HL-60/S4 (cell line): ENCODE data around the gene NHLRC2.
"Not testable (repeated sequence)": the region's sequence is repeated elsewhere in the genome, so short reads cannot be mapped to it uniquely, and the experiment has no call there.

ENCODE experiments used
- in situ Hi-C: fragments of 300-500 bp; cut with MboI; formaldehyde crosslinking; loops from 2 replicates; pipeline ENCODE4 v1.14.3; 2022; ENCODE audit warnings: low sequenced_read_pairs

Gene NHLRC2

DNA sequence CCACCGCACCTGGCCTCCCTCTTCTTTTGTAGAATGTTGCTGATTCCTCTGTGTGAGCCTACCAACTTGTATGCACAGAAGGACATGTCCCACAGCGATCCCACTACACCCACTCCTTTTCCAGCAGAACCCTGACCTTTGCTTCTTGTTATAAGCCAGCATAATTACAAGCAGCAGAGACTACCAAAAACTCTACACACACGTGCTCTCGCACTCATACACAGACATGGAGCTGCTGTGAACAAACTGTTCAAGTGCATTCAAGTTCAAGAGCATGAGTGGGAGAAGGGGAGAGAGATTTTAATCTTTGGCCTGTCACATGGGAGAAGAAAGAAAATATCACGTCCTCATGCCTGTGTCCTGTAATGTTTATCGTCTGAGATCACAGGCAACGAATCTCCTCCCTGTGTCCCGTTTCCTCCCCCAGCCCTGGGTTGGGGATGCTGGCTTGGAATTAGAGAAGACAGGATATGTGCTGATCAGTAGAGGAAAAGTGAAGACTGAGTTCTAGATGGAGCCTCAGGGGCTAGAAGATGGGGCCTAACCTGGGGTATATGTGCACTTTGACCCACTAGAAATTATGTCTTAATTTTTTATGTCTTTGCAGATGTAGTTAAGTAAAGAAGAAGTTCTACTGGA, 79.6 kb downstream of the NHLRC2 start:
- in situ Hi-C loops: no loop called here

DNA sequence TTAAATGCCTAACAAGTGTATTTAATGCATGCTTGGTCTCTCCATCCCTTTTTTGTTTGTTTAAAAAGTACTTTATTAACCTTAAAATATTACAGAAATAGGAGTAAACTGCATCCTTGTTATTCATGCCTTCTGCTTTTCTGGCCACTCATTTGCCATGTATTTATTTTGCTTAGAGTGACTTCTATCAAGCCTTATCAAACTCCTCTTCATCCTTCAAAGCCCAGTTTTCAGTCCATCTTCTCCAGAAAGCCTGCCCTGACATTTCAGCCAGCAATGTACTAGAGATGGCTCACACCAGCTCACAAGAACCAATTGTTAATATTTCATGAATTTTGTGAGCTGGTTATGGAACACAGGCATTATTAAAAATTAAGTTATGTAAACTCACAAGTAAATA, 82.8 kb downstream of the NHLRC2 start:
- in situ Hi-C loops: no loop called here

DNA sequence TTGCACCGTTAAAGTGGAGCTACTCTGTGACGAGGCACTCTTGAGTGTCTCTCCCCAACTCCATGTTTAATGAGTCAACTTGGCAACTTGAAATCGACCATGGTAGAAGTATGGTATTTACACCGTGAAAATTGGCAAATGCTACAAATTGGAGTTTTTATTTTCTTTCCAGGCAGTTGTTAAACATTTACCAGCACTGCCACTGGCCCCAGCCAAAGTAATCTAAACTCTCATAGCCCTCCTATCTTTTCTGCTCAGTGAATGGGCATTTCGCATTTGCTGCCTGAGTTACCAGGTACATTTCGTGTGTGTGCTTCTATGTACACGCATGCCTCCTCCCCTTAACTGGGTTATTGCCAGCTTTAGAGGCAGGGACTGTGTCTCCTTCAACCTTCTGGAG, 83.3 kb downstream of the NHLRC2 start:
- in situ Hi-C loops: no loop called here

DNA sequence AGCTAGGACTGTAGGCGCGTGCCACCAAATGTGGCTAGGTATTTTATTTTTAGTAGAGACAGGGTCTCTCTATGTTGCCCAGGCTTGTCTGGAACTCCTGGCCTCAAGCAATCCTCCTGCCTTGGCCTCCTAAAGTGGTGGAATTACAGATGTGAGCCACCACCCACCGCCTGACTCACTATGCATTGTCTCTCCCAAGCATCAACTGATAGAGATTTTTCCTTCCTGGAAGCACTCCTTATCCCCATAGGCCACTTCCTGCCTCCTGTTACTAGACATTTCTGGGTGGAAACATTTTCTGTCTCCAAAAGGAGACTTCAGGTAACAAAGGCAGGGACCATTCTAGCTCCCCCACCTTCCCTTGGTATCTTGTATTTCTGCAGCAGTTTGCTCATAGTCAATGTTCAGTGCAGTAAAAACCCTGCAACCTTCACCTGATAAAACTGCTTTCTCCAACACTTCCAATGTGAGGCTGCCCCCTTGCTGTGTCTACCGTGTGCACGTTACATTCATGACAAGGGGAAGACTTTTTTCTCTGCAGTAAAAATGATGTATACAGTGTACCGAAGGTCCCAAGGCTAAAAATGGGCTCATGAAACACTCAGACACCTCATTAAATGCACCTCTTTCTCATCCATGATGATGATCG, 84.9 kb downstream of the NHLRC2 start:
- in situ Hi-C loops: no loop called here

DNA sequence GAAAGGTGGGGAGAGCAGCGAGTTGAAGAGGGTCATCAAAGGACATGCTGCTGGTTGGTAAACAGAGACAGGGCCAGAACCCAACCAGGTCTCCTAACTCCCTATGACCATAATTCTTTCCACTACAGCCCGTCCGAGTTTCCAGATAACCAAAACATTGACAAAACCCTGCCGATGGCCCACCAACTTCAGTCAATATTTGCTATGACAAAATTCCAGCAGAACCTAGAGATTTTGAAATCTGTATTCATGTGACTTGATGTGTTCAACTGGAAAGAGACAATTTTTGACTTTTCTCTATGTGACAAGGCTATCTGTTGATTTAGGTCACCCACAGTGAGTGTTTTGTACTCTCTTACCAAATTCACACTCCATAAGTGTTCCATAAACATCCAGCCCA, 86.7 kb downstream of the NHLRC2 start:
- in situ Hi-C loops: no loop called here

DNA sequence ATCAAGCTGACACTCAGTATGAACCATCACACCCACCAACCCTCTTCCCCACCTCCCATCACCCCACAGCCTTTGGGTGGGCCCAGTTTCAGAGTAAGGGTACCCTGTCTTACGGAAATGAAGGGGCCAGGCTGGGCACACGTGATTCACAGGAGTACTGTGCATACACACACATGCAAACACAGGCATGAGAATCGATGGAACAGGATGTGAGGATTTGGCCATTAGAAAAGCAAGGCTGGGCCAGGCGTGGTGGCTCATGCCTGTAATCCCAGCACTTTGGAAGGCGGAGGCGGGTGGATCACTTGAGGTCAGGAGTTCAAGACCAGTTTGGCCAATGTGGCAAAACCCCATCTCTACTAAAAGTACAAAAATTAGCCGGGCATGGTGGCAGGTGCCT, 88.7 kb downstream of the NHLRC2 start:
- in situ Hi-C loops: not testable (repeated sequence)

DNA sequence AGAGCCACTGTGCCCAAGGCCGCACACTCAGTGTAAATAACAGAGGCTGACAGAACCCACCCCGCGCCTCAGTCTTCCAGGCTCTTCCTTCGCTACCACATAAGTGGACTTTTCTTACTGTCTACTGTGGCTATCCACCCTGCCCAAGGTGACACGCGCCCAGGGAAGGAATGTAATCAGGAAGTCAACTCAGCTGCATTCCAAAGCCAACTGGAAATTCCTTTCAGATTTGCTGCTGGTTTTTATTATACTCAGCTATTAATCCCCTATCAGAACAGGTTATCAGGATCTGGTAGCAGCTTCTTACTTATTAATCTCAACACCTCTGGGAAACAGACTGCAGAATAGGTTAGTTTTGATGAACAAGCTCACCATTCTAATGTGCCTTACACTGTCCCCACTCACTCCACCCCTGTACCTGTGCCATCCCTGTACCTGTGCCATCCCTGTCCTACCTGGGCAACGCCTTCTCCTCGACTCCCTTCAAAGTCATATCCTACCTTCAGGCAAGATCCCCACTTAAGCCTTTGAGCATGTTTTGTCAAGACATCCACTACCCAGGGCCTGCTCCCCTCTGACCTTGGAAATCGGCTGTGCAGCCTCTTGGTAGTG, 90.7 kb downstream of the NHLRC2 start:
- in situ Hi-C loops: no loop called here

DNA sequence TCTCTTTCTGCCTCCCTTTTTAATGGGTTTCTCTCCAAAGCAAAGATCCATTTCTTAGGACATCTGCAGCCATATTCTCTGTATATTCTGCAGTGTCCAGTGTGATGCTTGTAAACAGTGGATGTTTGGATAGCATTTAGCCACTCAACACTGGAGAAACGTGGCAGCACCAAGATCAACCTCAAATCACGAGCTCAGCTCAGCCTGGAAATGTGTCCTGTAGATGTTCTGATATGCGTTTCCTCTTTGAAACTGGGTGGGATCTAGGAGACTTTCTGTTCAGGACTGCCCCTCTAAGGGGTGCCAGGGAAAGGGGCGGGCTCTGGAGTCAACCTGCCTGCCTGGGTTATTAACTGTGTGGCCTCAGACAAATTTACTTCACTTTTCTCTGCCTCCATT, 91.2 kb downstream of the NHLRC2 start:
- in situ Hi-C loops: no loop called here

DNA sequence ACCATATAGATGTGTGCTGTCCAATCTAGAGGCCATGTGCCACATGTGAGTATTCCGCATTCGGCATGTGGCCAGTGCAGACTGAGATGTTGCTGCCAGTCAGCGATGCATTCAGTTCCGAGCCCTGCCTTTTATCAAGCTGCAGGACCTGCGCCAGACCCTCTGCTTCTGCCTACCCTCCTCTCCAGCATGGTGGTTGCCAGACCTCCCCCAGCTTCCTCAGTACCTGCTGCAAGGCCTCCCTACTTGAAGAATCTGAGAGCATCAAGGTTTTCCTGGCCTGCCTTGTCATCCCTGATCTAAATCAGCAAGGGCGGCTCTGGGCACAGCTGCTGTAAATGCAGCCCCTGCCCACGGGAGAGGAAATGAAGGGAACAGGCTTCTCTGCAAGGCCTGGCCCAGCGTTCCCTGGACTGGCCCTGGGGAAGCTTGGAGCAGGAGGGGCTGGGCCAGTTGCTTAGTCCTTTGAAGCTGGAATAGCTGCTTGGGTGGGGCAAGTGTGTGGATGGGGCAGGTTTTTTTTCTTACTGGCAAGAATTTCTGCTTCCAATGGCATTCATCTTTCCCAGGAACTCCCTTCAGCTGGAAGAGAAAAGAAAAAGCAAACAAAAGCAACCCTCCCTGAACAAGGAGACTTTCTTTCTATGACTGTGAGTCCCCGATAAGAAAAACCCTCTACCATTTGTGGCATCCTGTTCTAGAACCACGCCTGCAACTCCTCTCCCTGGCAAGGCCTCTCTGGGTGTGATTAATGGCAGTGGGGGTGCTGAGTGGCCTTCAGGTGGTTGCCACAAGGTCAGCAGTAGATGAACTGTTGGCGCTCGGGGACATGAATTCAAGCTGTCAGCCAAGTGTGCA, 93.0 kb downstream of the NHLRC2 start:
- in situ Hi-C loops: no loop called here

DNA sequence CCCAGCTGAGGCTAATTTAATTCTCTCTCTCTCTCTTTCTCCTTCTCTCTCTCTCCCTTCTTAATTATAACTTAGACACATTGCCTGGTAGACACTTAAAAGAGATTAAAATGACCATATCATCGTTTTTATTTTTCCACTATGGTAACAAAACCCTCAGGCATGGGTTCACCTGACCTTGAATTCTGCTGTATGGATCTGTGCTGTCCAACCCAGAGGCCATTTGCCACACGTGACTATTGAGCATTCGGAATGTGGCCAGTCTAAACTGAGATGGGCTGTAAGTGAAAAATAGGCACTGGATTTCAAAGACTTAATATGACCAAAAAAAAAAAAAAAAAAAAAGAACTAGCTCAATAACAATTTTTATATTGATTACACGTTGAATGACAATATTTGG, 93.6 kb downstream of the NHLRC2 start:
- in situ Hi-C loops: no loop called here

DNA sequence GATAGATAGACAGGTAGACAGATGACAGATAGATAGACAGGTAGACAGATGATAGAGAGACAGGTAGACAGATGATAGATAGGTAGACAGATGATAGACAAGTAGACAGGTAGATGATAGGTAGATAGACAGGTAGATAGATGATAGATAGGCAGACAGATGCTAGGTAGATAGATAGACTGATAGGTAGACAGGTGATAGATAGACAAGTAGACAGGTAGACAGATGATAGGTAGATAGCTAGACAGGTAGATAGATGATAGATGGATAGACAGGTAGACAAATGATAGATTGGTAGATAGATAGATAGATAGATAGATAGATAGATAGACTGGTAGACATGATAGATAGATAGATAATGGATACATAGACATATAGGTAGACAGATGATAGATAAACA, 95.8 kb downstream of the NHLRC2 start:
- in situ Hi-C loops: no loop called here

DNA sequence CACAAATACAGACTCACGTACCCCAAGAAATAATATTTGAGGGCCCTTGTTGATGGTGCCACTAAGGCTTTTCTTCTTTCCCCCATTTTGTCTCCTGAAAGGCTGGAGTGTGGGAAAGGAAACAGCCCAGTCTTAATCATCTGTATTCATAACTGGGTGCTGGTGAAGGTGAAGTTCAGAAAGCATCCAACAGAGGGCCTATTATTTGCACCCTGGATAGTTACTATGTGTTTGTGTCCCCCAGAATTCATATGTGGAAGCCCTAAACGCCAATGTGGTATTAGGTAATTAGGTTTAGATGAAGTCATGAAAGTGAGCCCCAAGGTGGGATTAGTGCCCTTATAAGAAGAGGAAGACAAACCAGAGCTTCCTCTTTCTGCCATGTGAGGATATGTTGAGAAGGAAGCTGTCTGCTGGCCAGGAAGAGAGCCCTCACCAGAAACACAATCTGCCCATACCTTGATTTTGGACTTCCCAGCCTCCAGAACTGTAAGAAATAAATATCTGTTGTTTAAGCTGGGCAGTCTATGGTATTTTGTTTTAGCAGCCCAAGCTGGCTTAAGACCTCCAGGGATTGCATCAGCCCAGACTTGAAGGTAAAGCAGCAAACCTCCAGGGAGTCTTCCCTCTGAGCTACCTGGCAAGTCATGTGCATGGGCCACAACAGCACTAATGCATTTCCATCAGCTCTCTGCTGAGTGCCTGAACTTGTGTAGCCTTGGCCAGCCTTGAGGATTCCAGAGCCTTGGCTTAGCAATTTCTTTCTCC, 99.2 kb downstream of the NHLRC2 start:
- in situ Hi-C loops: no loop called here

DNA sequence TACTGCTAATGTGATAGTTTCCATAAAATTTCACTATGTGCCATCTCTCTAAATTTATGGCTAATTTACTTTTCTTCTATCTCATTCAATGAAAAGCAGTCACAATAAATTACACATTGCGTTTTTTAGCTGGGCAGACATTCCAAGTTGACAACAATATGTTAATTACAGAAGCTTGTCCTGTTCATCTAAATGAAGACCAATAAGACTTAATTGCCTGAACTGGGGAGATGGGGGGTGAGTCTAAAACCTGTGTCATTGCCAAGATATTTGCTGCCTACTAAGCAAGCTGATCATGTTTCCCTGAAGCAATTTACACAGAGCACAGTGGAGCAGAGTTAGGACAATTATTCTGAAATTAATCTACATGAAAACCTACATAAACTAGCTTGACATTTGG, 99.9 kb downstream of the NHLRC2 start:
- in situ Hi-C loops: no loop called here

DNA sequence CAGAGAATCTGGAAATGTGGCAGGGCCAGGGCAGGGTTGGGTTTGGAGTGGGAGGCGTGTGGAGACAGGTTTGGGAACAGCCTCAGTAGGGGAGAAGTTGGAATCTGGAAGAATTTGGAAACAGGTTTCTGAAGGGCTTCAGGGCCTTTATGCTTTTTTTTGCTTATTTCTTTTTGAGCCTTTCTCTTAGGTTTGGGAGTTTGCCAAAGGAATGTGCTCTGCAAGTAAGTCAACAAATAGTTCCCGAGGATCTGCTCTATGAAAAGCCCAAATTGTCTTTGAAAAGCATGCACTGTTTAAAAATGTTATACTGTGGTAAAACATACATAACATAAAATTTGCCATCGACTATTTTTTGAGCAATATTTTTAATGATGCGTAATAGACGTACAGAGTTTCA, 102.6 kb downstream of the NHLRC2 start:
- in situ Hi-C loops: no loop called here

DNA sequence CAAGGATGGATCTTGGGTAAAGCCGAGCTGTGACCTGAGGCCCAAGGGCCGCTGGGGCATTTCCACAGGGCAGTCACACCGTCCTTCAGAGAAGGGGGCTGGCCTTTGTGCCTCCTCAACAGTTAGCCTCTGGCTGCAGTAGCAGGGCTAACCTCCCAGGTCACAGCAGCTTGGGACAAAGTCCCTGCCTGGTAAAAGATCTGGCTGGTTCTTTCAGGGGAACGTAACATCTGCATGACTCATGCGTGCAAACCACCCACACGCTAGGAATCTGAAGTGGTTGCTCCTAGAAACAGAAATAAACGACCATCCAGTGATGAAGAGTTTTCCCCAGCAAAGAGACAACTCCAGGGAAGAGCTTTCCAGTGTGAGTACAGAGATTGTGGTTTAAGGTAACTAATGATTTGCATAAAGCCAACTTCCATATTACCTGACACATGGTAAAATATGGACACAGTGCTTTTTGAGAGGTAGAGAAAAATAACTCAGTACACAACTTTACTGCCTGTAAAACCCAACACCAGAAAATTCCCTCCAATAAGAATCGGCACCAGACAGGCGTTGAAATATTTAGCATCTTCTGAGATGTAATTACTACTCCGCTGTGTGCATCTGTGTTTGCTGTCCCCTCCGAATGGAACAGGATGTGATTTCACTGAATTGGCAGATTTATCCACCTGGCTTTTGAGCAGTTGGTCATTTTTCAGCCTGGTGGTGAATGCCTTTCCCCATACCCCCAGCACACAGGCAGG, 104.3 kb downstream of the NHLRC2 start:
- in situ Hi-C loops: no loop called here

DNA sequence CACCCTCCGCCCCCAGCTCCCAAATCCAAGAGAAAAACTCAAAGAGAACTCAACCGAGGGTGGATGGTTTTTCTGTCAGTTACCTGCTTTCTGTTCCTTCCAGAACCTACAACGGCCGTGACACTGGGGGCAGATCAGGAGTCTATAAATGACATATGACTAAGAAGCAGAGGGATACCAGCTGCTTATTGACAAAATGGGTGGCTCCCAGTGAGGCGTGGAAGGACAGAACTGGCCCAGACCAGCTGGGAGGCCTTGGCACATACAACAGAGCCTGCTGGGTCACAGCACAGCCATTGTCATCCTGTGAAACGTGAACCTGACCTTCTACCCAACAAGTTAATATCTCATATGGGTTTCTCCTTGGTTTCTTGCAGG, 104.9 kb downstream of the NHLRC2 start:
- in situ Hi-C loops: no loop called here

DNA sequence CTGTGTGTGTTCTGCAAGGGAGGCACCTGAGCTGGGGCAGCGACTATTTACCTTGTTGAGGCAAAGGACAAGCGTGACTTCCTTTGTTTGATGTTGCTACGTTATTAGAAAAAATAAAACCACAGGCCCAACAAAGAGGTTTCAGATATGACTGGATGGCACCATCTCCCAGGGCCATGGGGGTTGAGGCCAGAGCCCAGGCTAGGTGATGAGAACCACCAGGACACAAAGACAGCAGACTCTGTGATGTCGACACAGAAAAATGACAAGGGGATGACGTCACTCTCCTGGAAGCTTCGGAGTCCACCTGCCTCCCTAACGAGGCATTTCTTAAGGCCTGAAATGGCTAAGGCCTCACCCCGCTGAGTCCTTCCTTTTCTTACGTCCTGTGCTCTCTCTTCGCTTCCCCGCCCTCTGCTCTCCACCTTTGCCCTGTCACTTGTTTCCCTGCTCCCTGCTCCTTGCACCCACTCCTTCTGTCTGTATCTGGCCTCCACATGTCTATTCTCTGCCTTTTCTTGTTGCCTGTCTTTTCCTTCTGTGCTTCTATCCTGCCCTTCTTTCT, 106.2 kb downstream of the NHLRC2 start:
- in situ Hi-C loops: no loop called here

DNA sequence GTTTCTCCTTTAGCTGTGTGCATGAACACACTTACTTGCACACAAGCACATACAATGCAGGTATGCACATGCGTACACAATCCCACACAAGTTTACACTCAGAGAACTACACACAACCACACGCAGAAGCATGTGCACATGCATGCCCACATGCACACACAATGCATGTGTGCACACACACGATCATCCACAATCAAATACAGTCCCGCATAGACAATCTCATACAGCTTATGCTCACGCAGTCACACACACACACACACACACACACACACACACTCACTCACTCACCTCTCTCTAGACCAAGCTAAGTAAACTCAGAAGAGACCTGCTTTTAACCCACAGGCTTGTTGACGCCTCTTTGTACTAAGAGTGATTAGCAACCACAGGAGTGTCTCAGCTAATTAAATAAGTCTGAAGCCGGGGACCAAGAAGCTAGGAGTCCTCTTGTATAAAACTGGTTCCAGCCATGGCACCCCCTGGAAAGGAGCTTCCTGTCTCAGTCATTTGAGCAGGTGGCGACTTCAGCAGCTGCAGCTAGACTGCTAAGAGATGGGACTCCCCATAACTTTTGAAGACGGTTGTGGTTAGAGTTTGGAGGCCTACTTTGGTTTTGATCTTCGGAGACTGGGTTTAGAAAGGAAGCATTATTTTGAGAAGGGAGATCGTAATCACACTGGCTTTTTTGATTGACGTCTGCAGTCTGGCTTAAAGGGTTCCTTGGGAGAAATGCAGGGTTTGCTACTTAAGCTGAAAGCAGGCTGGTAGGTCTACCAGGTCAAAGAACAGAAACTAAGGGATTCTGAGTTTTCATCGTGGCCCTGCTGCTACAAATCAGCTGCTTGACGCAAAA, 106.9 kb downstream of the NHLRC2 start:
- in situ Hi-C loops: no loop called here

DNA sequence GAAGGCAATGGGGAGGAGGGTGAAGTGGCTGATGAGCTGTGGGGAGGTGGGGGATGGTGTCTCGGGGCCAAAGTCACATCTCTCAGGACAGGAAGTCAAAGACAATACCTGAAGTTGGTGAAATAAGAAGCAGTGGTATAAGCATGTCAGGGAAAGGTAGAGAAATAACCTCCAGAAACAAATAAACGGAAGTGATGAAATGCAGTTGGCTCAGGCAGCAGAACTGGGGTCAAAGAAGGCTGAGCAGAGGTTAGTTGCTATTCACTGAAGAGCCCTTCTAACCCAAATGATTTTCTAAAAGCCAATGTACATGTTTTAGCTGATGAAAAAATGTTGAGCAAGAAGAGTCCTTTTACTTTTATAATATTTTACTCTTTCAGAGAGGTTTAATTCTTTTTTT, 110.6 kb downstream of the NHLRC2 start:
- in situ Hi-C loops: no loop called here
